IMR-90 (cell line): Measurements from ENCODE around the gene SMU1. TPM values are rescaled to one million over a fixed set of nuclear protein-coding genes. Genes with fewer than 3 reads are reported as not detected.

Experiments
- ATAC-seq: fragments of 200-7000 bp; cut with Tn5 transposase; 2 replicates; pipeline ENCODE4 v1.9.1; 2020; ENCODE audit warnings: low read depth, mild to moderate bottlenecking, moderate library complexity
- BruUV-seq: library from RNA; stranded (reverse); fragments of 400-500 nt; replicated peaks from 2 replicates; lab custom pipeline; 2021; lab: Mats Ljungman, UMichigan
- CTCF ChIA-PET: fragments of 300-600 bp; formaldehyde crosslinking; extraction: SDS; loops from one replicate; lab custom pipeline; 2021; ENCODE audit warnings: antibody characterized with exemption; lab: Yijun Ruan, JAX
- POLR2A ChIA-PET: fragments of 300-600 bp; sonication (Branson Sonifier 250); formaldehyde crosslinking; loops from one replicate; lab custom pipeline; 2022; ENCODE audit warnings: antibody characterized with exemption; ENCODE audit not compliant: unreplicated experiment; lab: Charles Lee
- DNase-seq: peaks from one replicate; pipeline ENCODE4 v3.0.0; 2013
- H2AFZ ChIP-seq: replicated peaks from 2 replicates; pipeline ENCODE3; 2013; ENCODE audit warnings: low read length, mild to moderate bottlenecking; ENCODE audit not compliant: poor library complexity
- H2AK5ac ChIP-seq: 2 replicates; pipeline ENCODE4 v1.6.1; 2013; ENCODE audit warnings: low read depth, low read length, inconsistent platforms
- H2AK9ac ChIP-seq: replicated peaks from 2 replicates; pipeline ENCODE3; 2013; ENCODE audit warnings: mild to moderate bottlenecking, low read depth, low read length, moderate library complexity; ENCODE audit not compliant: poor library complexity
- H2BK120ac ChIP-seq: 2 replicates; pipeline ENCODE4 v1.6.1; 2013; ENCODE audit warnings: low read depth, low read length, inconsistent platforms
- H2BK15ac ChIP-seq: 3 replicates; pipeline ENCODE4 v1.6.1; 2013; ENCODE audit warnings: low read depth, low read length, inconsistent platforms
- H2BK20ac ChIP-seq: 2 replicates; pipeline ENCODE4 v1.6.1; 2013; ENCODE audit warnings: low read depth, mild to moderate bottlenecking, inconsistent platforms, low read length, moderate library complexity
- H2BK5ac ChIP-seq: 2 replicates; pipeline ENCODE4 v1.6.1; 2013; ENCODE audit warnings: mild to moderate bottlenecking, low read depth, low read length, inconsistent platforms; ENCODE audit not compliant: poor library complexity, severe bottlenecking
- H3K14ac ChIP-seq: replicated peaks from 2 replicates; pipeline ENCODE4 v1.6.1; 2013; ENCODE audit warnings: low read depth, low read length, inconsistent platforms
- H3K18ac ChIP-seq: 2 replicates; pipeline ENCODE4 v1.6.1; 2013; ENCODE audit warnings: low read depth, low read length, control low read depth
- H3K23ac ChIP-seq: 2 replicates; pipeline ENCODE4 v1.6.1; 2013; ENCODE audit warnings: low read depth, low read length, inconsistent platforms
- H3K27ac ChIP-seq: 2 replicates; pipeline ENCODE4 v1.5.1; 2013; ENCODE audit warnings: mild to moderate bottlenecking, control low read depth, low read length; ENCODE audit not compliant: insufficient read depth
- H3K27me3 ChIP-seq: 2 replicates; pipeline ENCODE4 v1.6.1; 2013; ENCODE audit warnings: low read length; ENCODE audit not compliant: control insufficient read depth, insufficient read depth
- H3K36me3 ChIP-seq: 2 replicates; pipeline ENCODE4 v1.6.1; 2013; ENCODE audit warnings: low read length, mixed read lengths; ENCODE audit not compliant: control insufficient read depth, insufficient read depth
- H3K4ac ChIP-seq: 2 replicates; pipeline ENCODE4 v1.6.1; 2013; ENCODE audit warnings: low read depth, low read length, inconsistent platforms
- H3K4me1 ChIP-seq: 2 replicates; pipeline ENCODE4 v1.6.1; 2013; ENCODE audit warnings: low read length, mixed read lengths; ENCODE audit not compliant: control insufficient read depth, insufficient read depth
- H3K4me2 ChIP-seq: 2 replicates; pipeline ENCODE4 v1.6.1; 2013; ENCODE audit warnings: low read depth, mild to moderate bottlenecking, control low read depth, low read length, moderate library complexity
- H3K4me3 ChIP-seq: 2 replicates; pipeline ENCODE4 v1.5.1; 2013; ENCODE audit warnings: low read depth, mild to moderate bottlenecking, control low read depth, low read length, moderate library complexity; ENCODE audit not compliant: insufficient read depth
- H3K56ac ChIP-seq: 2 replicates; pipeline ENCODE4 v1.6.1; 2013; ENCODE audit warnings: low read length, inconsistent platforms; ENCODE audit not compliant: insufficient read depth; ENCODE audit errors: extremely low read depth
- H3K79me1 ChIP-seq, 2 experiments: 2 replicates each; pipeline ENCODE4 v1.6.1; 2013; ENCODE audit warnings: low read length in 2 of 2, inconsistent platforms in 1 of 2, low read depth in 1 of 2
- H3K9ac ChIP-seq: 2 replicates; pipeline ENCODE4 v1.6.1; 2013; ENCODE audit warnings: low read depth, low read length, control low read depth
- H3K9me1 ChIP-seq: 2 replicates; pipeline ENCODE4 v1.6.1; 2013; ENCODE audit warnings: low read length, inconsistent platforms; ENCODE audit not compliant: insufficient read depth
- H3K9me3 ChIP-seq: 2 replicates; pipeline ENCODE4 v1.6.1; 2013; ENCODE audit warnings: low read length; ENCODE audit not compliant: control insufficient read depth, insufficient read depth
- H4K20me1 ChIP-seq: 2 replicates; pipeline ENCODE4 v1.6.1; 2013; ENCODE audit warnings: low read length, inconsistent platforms; ENCODE audit not compliant: insufficient read depth
- H4K5ac ChIP-seq: 2 replicates; pipeline ENCODE4 v1.6.1; 2013; ENCODE audit warnings: mild to moderate bottlenecking, low read depth, low read length, control low read depth
- H4K8ac ChIP-seq, 2 experiments: 2 replicates each; pipeline ENCODE4 v1.6.1; 2013; ENCODE audit warnings: low read depth in 2 of 2, low read length in 2 of 2, control low read depth in 1 of 2, inconsistent platforms in 1 of 2
- H4K91ac ChIP-seq: 2 replicates; pipeline ENCODE4 v1.6.1; 2013; ENCODE audit warnings: low read depth, low read length, inconsistent platforms; ENCODE audit not compliant: insufficient read depth
- RFX5 ChIP-seq: IDR thresholded peaks from 2 replicates; pipeline ENCODE4 v1.8.0; 2012; ENCODE audit warnings: low read depth, mild to moderate bottlenecking, low read length, moderate library complexity
- SMC3 ChIP-seq: fragments of 150-350 bp; IDR thresholded peaks from 2 replicates; pipeline ENCODE4 v1.6.1; 2016; ENCODE audit warnings: low read depth, mild to moderate bottlenecking, antibody characterized with exemption, low read length, moderate library complexity
- WGBS, 2 experiments: methylation state at CpG; one replicate each; pipeline versions ENCODE4 v1.1.5 to v1.1.7; 2013; ENCODE audit warnings: missing lambda C conversion rate in 2 of 2; ENCODE audit not compliant: insufficient read length in 1 of 2; ENCODE audit errors: extremely low coverage in 2 of 2; 5-methylcytosine and 5-hydroxymethylcytosine counted together
- dilution Hi-C: fragments of 300-500 bp; cut with HindIII; formaldehyde crosslinking; loops from one replicate; pipeline ENCODE4 v1.14.3; 2018; ENCODE audit warnings: low sequenced_read_pairs; ENCODE audit not compliant: unreplicated experiment
- in situ Hi-C: fragments of 300-500 bp; cut with MboI; formaldehyde crosslinking; loops from 3 replicates; pipeline ENCODE4 v1.14.3; 2019; ENCODE audit warnings: low sequenced_read_pairs, inconsistent platforms, mixed read lengths
- intact Hi-C: fragments of 100-400 bp; cut with micrococcal nuclease; formaldehyde crosslinking; loops from 2 replicates; pipeline ENCODE4 v1.10.0; 2022
- polyA plus RNA-seq, 3 experiments: library from polyadenylated mRNA; depleted of rRNA; stranded (reverse); fragments of >200 nt; gene quantifications; 2 replicates each; pipeline ENCODE4 v1.2.3, GENCODE V29; 2012; ENCODE audit warnings: low replicate concordance in 1 of 3
- total RNA-seq: library from RNA; depleted of rRNA; stranded (reverse); fragments of >200 nt; gene quantifications from 2 replicates; pipeline ENCODE4 v1.2.3, GENCODE V29; 2012
- TF ChIP-seq, protein P1 (sequence below): fragments of 150-350 bp; IDR thresholded peaks from 2 replicates; pipeline ENCODE4 v1.6.1; 2016; ENCODE audit warnings: low read depth, mild to moderate bottlenecking, low read length, moderate library complexity, borderline replicate concordance

SMU1 gene
- total and polyA plus RNA-seq, 2 of the 4 experiments (the other 2 are of a cell fraction): 11.1 to 36.0 TPM

DNA sequence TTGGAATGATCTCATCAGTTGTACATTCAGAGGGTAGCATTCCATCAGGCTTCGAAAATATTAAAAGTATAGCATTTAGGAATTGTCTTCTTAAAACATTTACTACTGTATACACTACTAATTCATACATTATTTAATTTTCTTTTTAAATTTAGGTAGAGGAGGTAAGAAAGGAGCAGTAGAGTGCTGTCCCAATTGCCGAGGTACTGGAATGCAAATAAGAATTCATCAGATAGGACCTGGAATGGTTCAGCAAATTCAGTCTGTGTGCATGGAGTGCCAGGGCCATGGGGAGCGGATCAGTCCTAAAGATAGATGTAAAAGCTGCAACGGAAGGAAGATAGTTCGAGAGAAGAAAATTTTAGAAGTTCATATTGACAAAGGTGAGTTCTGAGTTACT is 46.2 kb downstream of the SMU1 start:
- Histone ChIP-seq H2BK5ac (no peak overlapping the region), H2BK15ac (no peak overlapping the region), H4K91ac (no peak overlapping the region), H2AFZ (no peak overlapping the region), H3K36me3 (peaks cover 48% of the 10 kb centered on the region), H3K14ac (no peak overlapping the region), H3K27me3 (no peaks in the 10 kb centered on the region), H3K79me1 (peaks cover 36 to 47% of the 10 kb centered on the region in 2 experiments), H2AK5ac (no peak overlapping the region), H3K4me1 (peaks cover 2% of the 10 kb centered on the region), H4K20me1 (peaks cover 79% of the 10 kb centered on the region), H2BK120ac (no peak overlapping the region), H3K9me1 (no peaks in the 10 kb centered on the region), H4K8ac (no peak overlapping the region), H3K9me3 (no peaks in the 10 kb centered on the region), H3K4me3 (no peak overlapping the region), H3K27ac (no peak overlapping the region), H3K56ac (no peak overlapping the region), H3K9ac (no peak overlapping the region), H3K4ac (no peak overlapping the region), H3K18ac (no peak overlapping the region), H2BK20ac (no peak overlapping the region), H4K5ac (no peak overlapping the region), H3K23ac (no peak overlapping the region), H2AK9ac (no peak overlapping the region), H3K4me2 (no peak overlapping the region)
- WGBS, 2 experiments: 94% methylated on average over 2 of the region's 5 CpGs; no CpG with 5 or more reads in 1 of the 2 experiments
- TF ChIP-seq SMC3 (no peak), RFX5 (no peak)
- TF ChIP-seq, protein P1, sequence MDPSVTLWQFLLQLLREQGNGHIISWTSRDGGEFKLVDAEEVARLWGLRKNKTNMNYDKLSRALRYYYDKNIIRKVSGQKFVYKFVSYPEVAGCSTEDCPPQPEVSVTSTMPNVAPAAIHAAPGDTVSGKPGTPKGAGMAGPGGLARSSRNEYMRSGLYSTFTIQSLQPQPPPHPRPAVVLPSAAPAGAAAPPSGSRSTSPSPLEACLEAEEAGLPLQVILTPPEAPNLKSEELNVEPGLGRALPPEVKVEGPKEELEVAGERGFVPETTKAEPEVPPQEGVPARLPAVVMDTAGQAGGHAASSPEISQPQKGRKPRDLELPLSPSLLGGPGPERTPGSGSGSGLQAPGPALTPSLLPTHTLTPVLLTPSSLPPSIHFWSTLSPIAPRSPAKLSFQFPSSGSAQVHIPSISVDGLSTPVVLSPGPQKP: no peak
- POLR2A ChIA-PET: no interaction called here
- in situ Hi-C loops: no loop called here
- dilution Hi-C loops: no loop called here
- no TSS peak for BruUV-seq
- intact Hi-C loops: no loop called here
- DNase-seq: no peak
- CTCF ChIA-PET: no interaction called here
- ATAC-seq: no peak
